GM18909 (cell line): ENCODE data around the gene SCAMP4.

Experiments
- ATAC-seq: cut with Tn5 transposase; IDR thresholded peaks from one replicate; pipeline ENCODE4 v1.9.1; 2021; ENCODE audit warnings: mild to moderate bottlenecking; ENCODE audit not compliant: unreplicated experiment, poor library complexity

SCAMP4 gene

DNA sequence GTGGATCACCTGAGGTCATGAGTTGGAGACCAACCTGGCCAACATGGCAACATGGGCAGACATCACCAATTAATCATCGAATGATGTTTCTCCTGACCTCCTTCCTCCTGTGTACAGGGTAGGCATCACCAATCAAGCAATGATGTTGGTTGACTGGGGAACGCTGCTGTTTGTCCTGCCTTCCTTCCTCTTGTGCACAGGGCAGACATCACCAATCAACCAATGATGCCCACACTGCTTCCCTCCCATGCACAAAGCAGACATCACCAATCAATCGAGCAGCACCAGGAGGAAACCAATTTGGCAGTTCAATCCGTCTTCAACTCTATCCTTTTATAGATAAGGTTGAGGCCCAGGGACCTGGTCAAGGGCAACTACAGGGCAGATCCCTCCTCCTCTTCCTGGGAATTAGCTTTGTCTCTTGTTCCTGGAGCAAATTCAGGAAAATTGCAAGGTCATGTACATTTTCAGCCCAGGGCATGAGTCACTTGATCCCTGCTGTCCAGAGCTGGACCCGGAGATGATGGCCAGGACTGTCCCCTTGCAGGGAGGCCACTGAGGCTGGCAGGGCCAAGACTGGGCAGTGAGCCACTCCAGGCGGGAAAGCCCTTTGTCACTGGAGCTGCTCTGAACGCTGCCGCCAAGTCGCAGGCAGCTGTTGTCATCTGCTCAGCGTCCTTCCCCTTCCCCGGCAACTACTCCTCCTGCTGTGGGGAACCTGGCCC lies 30.4 kb downstream of the SCAMP4 start:
- no peak for ATAC-seq

GRCh38 chr19:1936430-1936829 lies 31.2 kb downstream of the SCAMP4 start:
- ATAC-seq = no peak

- no peak for ATAC-seq
Observed at GRCh38 chr19:1936916-1937610, 31.9 kb downstream of the SCAMP4 start.

DNA sequence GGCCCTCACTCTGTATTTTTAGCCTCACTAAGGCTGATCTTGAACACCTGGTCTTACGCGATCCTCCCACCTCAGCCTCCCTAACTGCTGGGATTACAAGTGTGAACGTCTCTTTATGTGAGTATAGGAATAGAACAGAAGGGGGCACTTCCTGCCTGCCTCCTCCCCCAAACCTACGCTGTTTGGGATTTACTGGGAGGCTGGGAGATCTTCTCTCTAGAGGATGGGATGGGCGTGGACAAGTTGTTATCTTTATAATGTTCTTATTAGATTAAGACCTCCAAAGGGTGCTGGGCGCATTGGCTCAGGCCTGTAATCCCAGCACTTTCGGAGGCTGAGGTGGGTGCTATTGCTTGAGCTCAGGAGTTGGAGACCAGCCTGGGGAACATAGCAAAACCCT lies 32.9 kb downstream of the SCAMP4 start:
- ATAC-seq = no peak

- peak; percentile 66 for ATAC-seq
Observed at GRCh38 chr19:1941146-1942077, 36.2 kb downstream of the SCAMP4 start, which contains the start of gene CSNK1G2. Gene CSNK1G2, plus strand, starts transcription at chr19:1941172. Its CDS starts 28,601 bp downstream, at chr19:1969773.

DNA sequence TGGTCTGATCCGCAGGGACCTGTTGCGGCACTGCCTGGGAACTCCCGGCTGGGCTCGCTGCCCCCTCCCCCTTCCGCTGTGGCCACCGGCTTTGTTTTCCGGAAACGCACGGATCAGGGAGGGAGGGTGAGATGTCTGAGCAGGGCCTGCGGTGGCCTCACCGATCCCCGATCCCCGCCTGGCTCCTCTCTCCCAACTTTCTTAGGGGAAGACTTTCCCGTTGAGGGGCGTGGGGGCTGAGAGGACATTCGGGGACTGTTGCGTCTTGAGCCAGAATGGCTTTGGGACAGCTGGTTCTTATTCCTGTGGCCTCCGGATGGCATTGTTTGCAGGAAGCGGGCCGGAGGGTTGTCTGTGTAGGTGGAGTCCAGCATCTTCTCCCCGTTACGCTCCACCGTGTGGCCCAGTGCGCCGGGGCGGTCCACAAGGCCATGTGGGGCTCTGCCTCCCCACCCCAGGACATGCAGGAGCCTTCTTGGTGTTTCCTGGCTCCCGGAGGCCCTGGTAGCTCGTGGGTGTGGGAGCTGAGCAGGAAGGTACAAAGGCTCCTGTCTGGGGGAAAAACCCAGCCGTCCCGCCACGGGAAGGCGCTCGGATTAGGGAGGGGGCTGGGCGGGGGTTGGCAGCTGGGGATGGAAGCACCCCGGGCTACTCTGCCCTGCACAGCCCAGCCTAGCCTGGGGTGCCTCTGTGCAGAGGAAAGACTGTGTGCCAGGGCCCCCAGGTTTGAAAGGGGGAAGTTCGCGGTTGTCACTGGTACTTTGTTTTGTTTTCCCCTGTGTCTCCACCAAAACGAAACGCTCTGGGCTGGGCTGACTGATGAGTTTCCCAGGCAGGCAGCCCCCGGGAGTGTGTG lies 37.1 kb downstream of the SCAMP4 start:
- no peak for ATAC-seq

DNA sequence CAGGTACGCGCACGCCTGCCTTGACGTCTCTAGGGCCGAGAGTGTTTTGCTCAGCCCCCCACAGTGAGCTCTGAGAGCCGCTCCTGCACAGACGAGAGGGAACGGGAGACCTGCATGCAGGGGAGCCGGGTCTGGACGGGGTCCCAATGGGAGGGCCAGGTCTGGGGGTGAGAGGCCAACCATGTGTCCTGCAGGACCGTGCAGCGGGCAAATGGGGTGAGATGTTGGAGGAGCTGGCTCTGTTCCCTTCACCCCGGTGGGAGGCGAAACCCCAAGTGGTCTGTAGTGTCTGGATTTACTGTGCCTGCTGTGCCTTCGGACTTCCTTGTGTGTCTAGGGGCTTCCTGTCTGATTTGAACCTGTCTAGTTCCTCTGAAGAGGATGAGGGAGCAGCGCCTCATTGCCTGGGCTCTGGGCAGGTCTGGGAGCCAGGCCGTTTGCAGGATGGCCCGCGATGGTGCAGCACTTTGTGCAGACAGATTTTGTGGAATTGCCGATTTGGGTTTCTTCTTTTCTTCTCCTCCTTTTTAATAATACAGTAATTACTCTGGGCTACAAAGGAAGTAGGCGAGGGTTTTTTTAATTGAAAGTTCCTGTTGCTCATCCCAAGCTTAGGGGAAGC lies 37.8 kb downstream of the SCAMP4 start:
- ATAC-seq = no peak

DNA sequence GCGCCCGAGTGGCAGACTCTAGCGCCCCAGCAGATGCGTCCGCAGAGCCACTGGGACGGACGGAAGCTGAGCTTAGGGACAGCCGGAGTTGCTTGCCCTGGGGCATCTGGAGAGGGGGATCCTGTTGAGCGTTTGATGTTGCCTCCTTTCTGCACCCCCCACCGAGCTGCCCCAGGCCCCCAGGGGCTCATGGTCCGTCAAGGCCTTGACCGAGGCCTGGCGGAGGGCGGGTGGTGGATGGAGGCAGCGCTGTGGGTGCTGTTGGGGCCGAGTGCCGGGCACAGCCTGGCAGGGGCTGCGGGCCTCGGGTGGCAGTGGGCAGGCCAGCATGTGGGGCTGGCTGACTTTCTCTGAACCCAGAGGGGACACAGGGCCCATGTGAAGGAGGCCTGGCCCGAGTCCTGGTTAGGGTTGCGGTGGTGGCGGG lies 38.5 kb downstream of the SCAMP4 start:
- no peak for ATAC-seq

- ATAC-seq = no peak
Observed at GRCh38 chr19:1944088-1944915, 39.1 kb downstream of the SCAMP4 start.

GRCh38 chr19:1944916-1945561 lies 39.8 kb downstream of the SCAMP4 start:
- ATAC-seq = no peak

DNA sequence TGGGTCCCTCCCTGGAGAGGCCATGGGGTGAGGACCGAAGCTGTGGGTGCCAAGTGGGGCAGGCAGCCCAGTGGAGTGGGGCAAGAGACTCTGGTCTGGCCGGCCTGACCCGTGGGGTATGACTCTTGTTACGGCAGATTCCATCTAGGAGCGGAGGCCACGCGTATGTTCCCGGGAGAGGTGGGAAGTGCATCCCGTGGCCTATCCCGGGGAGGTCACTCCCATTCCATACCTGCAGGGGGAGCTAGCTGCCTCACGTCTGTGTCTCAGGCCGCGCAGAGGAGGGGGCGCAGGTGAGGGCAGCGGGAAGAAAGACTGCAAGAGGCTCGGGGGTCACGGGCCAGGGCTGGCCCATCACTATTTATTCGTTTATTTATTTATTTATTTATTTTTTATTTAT lies 40.7 kb downstream of the SCAMP4 start:
- ATAC-seq = no peak

- no peak for ATAC-seq
Observed at GRCh38 chr19:1947651-1948209, 42.5 kb downstream of the SCAMP4 start.

DNA sequence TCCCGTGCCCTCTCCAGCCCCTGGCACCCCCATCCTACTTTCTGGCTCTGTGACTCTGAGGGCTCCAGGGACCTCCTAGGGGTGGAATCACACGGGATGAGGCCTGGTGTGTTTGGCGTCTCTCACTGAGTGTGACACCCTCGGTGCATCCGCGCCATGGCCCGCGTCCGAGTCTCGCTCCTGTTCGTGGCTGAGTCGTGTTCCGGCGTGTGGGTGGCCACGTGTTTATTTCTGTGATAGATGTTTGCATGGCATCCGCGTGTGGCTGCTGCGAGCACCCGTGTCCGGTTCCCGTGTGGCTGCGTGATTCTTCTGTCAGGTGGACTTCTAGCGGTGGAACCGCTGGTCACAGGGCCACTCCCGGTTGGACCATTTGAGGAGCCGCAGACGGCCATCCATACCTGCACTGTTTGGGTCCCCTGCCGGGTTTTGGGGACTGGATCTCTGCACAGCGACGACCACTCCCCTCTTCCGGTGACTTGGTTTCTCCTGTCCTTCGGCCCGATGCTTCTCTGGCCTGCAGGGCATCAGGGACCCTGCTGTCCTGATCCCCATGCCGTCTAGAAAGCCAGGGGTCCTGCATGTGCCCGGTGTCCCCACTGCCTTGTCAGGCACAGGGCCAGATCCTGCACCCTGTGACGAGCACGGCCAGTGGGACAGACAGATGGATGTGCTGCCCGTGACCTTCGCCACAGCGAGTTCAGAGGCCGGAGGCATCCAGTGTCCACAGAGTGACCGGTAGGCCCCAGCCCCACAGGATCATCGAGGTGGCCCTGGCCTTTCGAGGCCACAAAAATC lies 44.3 kb downstream of the SCAMP4 start:
- no peak for ATAC-seq

GRCh38 chr19:1950640-1951039 lies 45.4 kb downstream of the SCAMP4 start:
- no peak for ATAC-seq

GRCh38 chr19:1952635-1953034 lies 47.4 kb downstream of the SCAMP4 start:
- no peak for ATAC-seq

GRCh38 chr19:1953037-1953436 lies 47.8 kb downstream of the SCAMP4 start:
- no peak for ATAC-seq
